GM21423 (cell line): ENCODE data around the gene CRACDL.
"Not testable (repeated sequence)": the region's sequence is repeated elsewhere in the genome, so short reads cannot be mapped to it uniquely, and the experiment has no call there.

Experiments used
- ATAC-seq: cut with Tn5 transposase; IDR thresholded peaks from one replicate; pipeline ENCODE4 v1.9.1; 2021; ENCODE audit warnings: mild to moderate bottlenecking, moderate library complexity; ENCODE audit not compliant: unreplicated experiment

The CRACDL gene

GRCh38 chr2:98908931-98909316 lies 27.1 kb downstream of the CRACDL start:
- no peak for ATAC-seq

- ATAC-seq, result no peak
These were observed 27.8 kb downstream of the CRACDL start for GRCh38 chr2:98907966-98908905.

- ATAC-seq, result no peak
These were observed 28.6 kb downstream of the CRACDL start for GRCh38 chr2:98907385-98907784.

GRCh38 chr2:98903767-98904485 lies 32.1 kb downstream of the CRACDL start:
- no peak for ATAC-seq

- no peak for ATAC-seq
These were observed 33.0 kb downstream of the CRACDL start for GRCh38 chr2:98903064-98903355.

GRCh38 chr2:98902209-98903063 lies 33.6 kb downstream of the CRACDL start:
- ATAC-seq, result no peak

- no peak for ATAC-seq
These were observed 34.3 kb downstream of the CRACDL start for GRCh38 chr2:98901702-98902101.

GRCh38 chr2:98901291-98901690 lies 34.7 kb downstream of the CRACDL start:
- no peak for ATAC-seq

- no peak for ATAC-seq
These were observed 35.3 kb downstream of the CRACDL start for GRCh38 chr2:98900721-98901120.

GRCh38 chr2:98899703-98900078 lies 36.3 kb downstream of the CRACDL start:
- ATAC-seq, result not testable (repeated sequence)

GRCh38 chr2:98899041-98899702 lies 36.9 kb downstream of the CRACDL start:
- ATAC-seq, result no peak

GRCh38 chr2:98898423-98898841 lies 37.6 kb downstream of the CRACDL start:
- no peak for ATAC-seq

- ATAC-seq, result no peak
These were observed 38.3 kb downstream of the CRACDL start for GRCh38 chr2:98897746-98898145.

- no peak for ATAC-seq
These were observed 39.1 kb downstream of the CRACDL start for GRCh38 chr2:98896944-98897343.

- no peak for ATAC-seq
These were observed 39.6 kb downstream of the CRACDL start for GRCh38 chr2:98896416-98896815.

- ATAC-seq, result no peak
These were observed 40.1 kb downstream of the CRACDL start for GRCh38 chr2:98895901-98896300.

- ATAC-seq, result no peak
These were observed 40.8 kb downstream of the CRACDL start for GRCh38 chr2:98895221-98895620.

GRCh38 chr2:98894331-98895000 lies 41.6 kb downstream of the CRACDL start:
- ATAC-seq, result no peak

GRCh38 chr2:98893911-98894321 lies 42.1 kb downstream of the CRACDL start:
- ATAC-seq, result no peak

- no peak for ATAC-seq
These were observed 43.2 kb downstream of the CRACDL start for GRCh38 chr2:98892871-98893270.
